GM12892 (cell line): ENCODE data around the gene PEX10.

Experiments used
- POLR2A ChIP-seq: IDR thresholded peaks from 2 replicates; pipeline ENCODE4 v1.6.1; 2011; ENCODE audit warnings: low read depth, low read length, control low read depth
- TAF1 ChIP-seq: IDR thresholded peaks from 2 replicates; pipeline ENCODE4 v1.6.1; 2011; ENCODE audit warnings: low read depth, mild to moderate bottlenecking, control low read depth, low read length, borderline replicate concordance

- no peak for TF ChIP-seq POLR2A
- no peak for TF ChIP-seq TAF1
These were observed 22.7 kb upstream of the PEX10 start for GRCh38 chr1:2435091-2435490.
